Neuronal stem cell (in vitro differentiated cells): ENCODE data around the gene PPP2CA.
A peak's percentile ranks its signal among the peaks of the same experiment; 100 is the strongest.

Source experiments
- DNase-seq: peaks from one replicate; pipeline ENCODE4 v3.0.0-alpha.2; 2013; ENCODE audit warnings: low spot score
- H2AFZ ChIP-seq: one replicate; pipeline ENCODE4 v1.6.1; 2013; ENCODE audit warnings: mild to moderate bottlenecking, low read length, inconsistent platforms
- H2AK5ac ChIP-seq: 2 replicates; pipeline ENCODE4 v1.6.1; 2013; ENCODE audit warnings: low read depth, mild to moderate bottlenecking, inconsistent platforms, low read length, moderate library complexity, mixed read lengths
- H2BK120ac ChIP-seq: 2 replicates; pipeline ENCODE4 v1.6.1; 2013; ENCODE audit warnings: low read depth, mild to moderate bottlenecking, inconsistent platforms, low read length, moderate library complexity, mixed read lengths
- H2BK12ac ChIP-seq: one replicate; pipeline ENCODE4 v1.6.1; 2013; ENCODE audit warnings: low read length, inconsistent platforms
- H2BK15ac ChIP-seq: 2 replicates; pipeline ENCODE4 v1.6.1; 2013; ENCODE audit warnings: mild to moderate bottlenecking, low read length, inconsistent platforms, mixed read lengths
- H2BK5ac ChIP-seq: one replicate; pipeline ENCODE4 v1.6.1; 2013; ENCODE audit warnings: inconsistent platforms, mild to moderate bottlenecking, low read length, moderate library complexity
- H3K14ac ChIP-seq: one replicate; pipeline ENCODE4 v1.6.1; 2013; ENCODE audit warnings: low read length, inconsistent platforms
- H3K18ac ChIP-seq: 2 replicates; pipeline ENCODE4 v1.6.1; 2013; ENCODE audit warnings: low read length, inconsistent platforms
- H3K23ac ChIP-seq: 2 replicates; pipeline ENCODE4 v1.6.1; 2013; ENCODE audit warnings: low read depth, mild to moderate bottlenecking, mixed read lengths, low read length, inconsistent platforms; ENCODE audit not compliant: poor library complexity
- H3K27ac ChIP-seq: replicated peaks from 3 replicates; pipeline ENCODE4 v1.5.1; 2013; ENCODE audit warnings: low read length, inconsistent platforms
- H3K27me3 ChIP-seq, 3 experiments: 2 replicates each; pipeline ENCODE4 v1.6.1; 2013; ENCODE audit warnings: low read length in 3 of 3, mild to moderate bottlenecking in 2 of 3, inconsistent platforms in 1 of 3, low read depth in 1 of 3, mixed read lengths in 1 of 3, moderate library complexity in 1 of 3; ENCODE audit not compliant: control insufficient read depth in 3 of 3, insufficient read depth in 3 of 3
- H3K36me3 ChIP-seq, 2 donors: replicated peaks in 1 of 2; 2 replicates each; pipeline ENCODE4 v1.6.1; 2013; ENCODE audit warnings: low read length in 2 of 2; ENCODE audit not compliant: control insufficient read depth in 2 of 2, insufficient read depth in 2 of 2
- H3K4ac ChIP-seq: 2 replicates; pipeline ENCODE4 v1.6.1; 2013; ENCODE audit warnings: inconsistent platforms, mild to moderate bottlenecking, low read length, moderate library complexity
- H3K4me1 ChIP-seq, 2 donors: 1 replicate in 1 of 2; 2 replicates in 1 of 2; pipeline ENCODE4 v1.6.1; 2013; ENCODE audit warnings: low read length in 2 of 2, low read depth in 1 of 2; ENCODE audit not compliant: control insufficient read depth in 2 of 2, insufficient read depth in 1 of 2
- H3K4me2 ChIP-seq: one replicate; pipeline ENCODE4 v1.6.1; 2013; ENCODE audit warnings: mild to moderate bottlenecking, low read length, inconsistent platforms; ENCODE audit not compliant: insufficient read depth, poor library complexity, severe bottlenecking
- H3K4me3 ChIP-seq, 2 donors: 2 replicates each; pipeline ENCODE4 v1.5.1; 2013; ENCODE audit warnings: low read length in 2 of 2, mild to moderate bottlenecking in 2 of 2, inconsistent platforms in 1 of 2, moderate library complexity in 1 of 2
- H3K79me1 ChIP-seq: one replicate; pipeline ENCODE4 v1.6.1; 2013; ENCODE audit warnings: low read depth, mild to moderate bottlenecking, inconsistent platforms, low read length, moderate library complexity
- H3K9ac ChIP-seq: one replicate; pipeline ENCODE4 v1.6.1; 2013; ENCODE audit warnings: mild to moderate bottlenecking, low read depth, low read length, inconsistent platforms; ENCODE audit not compliant: poor library complexity
- H3K9me3 ChIP-seq, 2 donors: replicated peaks in 1 of 2; 2 replicates each; pipeline versions ENCODE3 to v1.6.1; 2013; ENCODE audit warnings: low read length in 2 of 2, mild to moderate bottlenecking in 2 of 2, inconsistent platforms in 1 of 2, low read depth in 1 of 2, mixed read lengths in 1 of 2, moderate library complexity in 1 of 2; ENCODE audit not compliant: control insufficient read depth in 2 of 2, insufficient read depth in 1 of 2
- H4K8ac ChIP-seq: one replicate; pipeline ENCODE4 v1.6.1; 2013; ENCODE audit warnings: low read depth, mild to moderate bottlenecking, inconsistent platforms, low read length, moderate library complexity
- H4K91ac ChIP-seq: one replicate; pipeline ENCODE4 v1.6.1; 2013; ENCODE audit warnings: low read length, low read depth, mild to moderate bottlenecking, inconsistent platforms; ENCODE audit not compliant: poor library complexity
- WGBS, 2 donors: extraction: QIAGEN DNeasy Blood & Tissue Kit; methylation state at CpG; one replicate each; pipeline ENCODE4 v1.1.7; 2013; ENCODE audit warnings: missing lambda C conversion rate in 2 of 2, mixed read lengths in 1 of 2; ENCODE audit not compliant: insufficient read length in 2 of 2, insufficient replicate concordance in 1 of 2; ENCODE audit errors: extremely low coverage in 2 of 2; 5-methylcytosine and 5-hydroxymethylcytosine counted together

PPP2CA gene

GRCh38 chr5:134252671-134253070, 26.8 kb upstream of the PPP2CA start:
- DNase-seq, result no peak
- Histone ChIP-seq H4K8ac (no peak overlapping the region), H3K4me2 (no peak overlapping the region), H2BK12ac (peak overlapping the region; percentile 14), H3K27me3 (peaks cover 0 to 2% (median 0%) of the 10 kb centered on the region in 3 experiments), H2BK120ac (no peak overlapping the region), H3K36me3 (no peaks in the 10 kb centered on the region), H4K91ac (no peak overlapping the region), H3K14ac (no peak overlapping the region), H3K23ac (no peak overlapping the region), H3K4ac (no peak overlapping the region), H3K79me1 (no peaks in the 10 kb centered on the region), H3K4me1 (peaks cover 0 to under 1% of the 10 kb centered on the region in 2 donors), H3K9me3 (no peaks in the 10 kb centered on the region), H2BK15ac (no peak overlapping the region), H2BK5ac (no peak overlapping the region), H3K18ac (no peak overlapping the region), H3K27ac (no peak overlapping the region), H2AFZ (no peak overlapping the region), H2AK5ac (no peak overlapping the region), H3K9ac (no peak overlapping the region), H3K4me3 (no peak overlapping the region)
- no CpG with 5 or more reads among the region's 5 CpGs for WGBS, 2 donors

GRCh38 chr5:134250949-134251348, 25.1 kb upstream of the PPP2CA start:
- Histone ChIP-seq H2AK5ac (no peak overlapping the region), H3K9me3 (no peaks in the 10 kb centered on the region), H3K36me3 (no peaks in the 10 kb centered on the region), H3K4me2 (no peak overlapping the region), H4K8ac (no peak overlapping the region), H3K23ac (no peak overlapping the region), H3K4ac (no peak overlapping the region), H3K27ac (no peak overlapping the region), H3K27me3 (peaks cover 0 to 2% (median 0%) of the 10 kb centered on the region in 3 experiments), H3K79me1 (no peaks in the 10 kb centered on the region), H3K18ac (no peak overlapping the region), H3K9ac (no peak overlapping the region), H2BK120ac (no peak overlapping the region), H3K14ac (no peak overlapping the region), H2AFZ (no peak overlapping the region), H3K4me3 (no peak overlapping the region), H2BK5ac (no peak overlapping the region), H2BK12ac (no peak overlapping the region), H4K91ac (no peak overlapping the region), H2BK15ac (no peak overlapping the region), H3K4me1 (peaks cover 0 to 1% of the 10 kb centered on the region in 2 donors)
- no peak for DNase-seq
- WGBS, 2 donors, result no CpG with 5 or more reads among the region's 3 CpGs

- no peak overlapping the region for H2BK5ac ChIP-seq
- H3K36me3 ChIP-seq, result no peaks in the 10 kb centered on the region
- H2BK12ac ChIP-seq, result no peak overlapping the region
- no peaks in the 10 kb centered on the region for H3K9me3 ChIP-seq
- DNase-seq, result no peak
- no peak overlapping the region for H3K4me2 ChIP-seq
- no peak overlapping the region for H4K8ac ChIP-seq
- H3K4me1 ChIP-seq, result peaks cover 0 to 4% of the 10 kb centered on the region in 2 donors
- peaks cover 0 to 2% (median 0%) of the 10 kb centered on the region in 3 experiments for H3K27me3 ChIP-seq
- WGBS, 2 donors, result no CpG with 5 or more reads among the region's 15 CpGs
- no peak overlapping the region for H2BK120ac ChIP-seq
- no peak overlapping the region for H3K4me3 ChIP-seq
- no peak overlapping the region for H2AK5ac ChIP-seq
- no peak overlapping the region for H4K91ac ChIP-seq
- H2BK15ac ChIP-seq, result no peak overlapping the region
- H3K4ac ChIP-seq, result no peak overlapping the region
- H3K23ac ChIP-seq, result no peak overlapping the region
- no peaks in the 10 kb centered on the region for H3K79me1 ChIP-seq
- H3K9ac ChIP-seq, result peak overlapping the region; percentile 66
- no peak overlapping the region for H3K27ac ChIP-seq
- H2AFZ ChIP-seq, result no peak overlapping the region
- H3K18ac ChIP-seq, result no peak overlapping the region
- H3K14ac ChIP-seq, result no peak overlapping the region
These were observed 23.9 kb upstream of the PPP2CA start for GRCh38 chr5:134249469-134250379.

- Histone ChIP-seq H3K4me2 (no peak overlapping the region), H3K9me3 (no peaks in the 10 kb centered on the region), H3K4me1 (peaks cover 0 to 4% of the 10 kb centered on the region in 2 donors), H2AK5ac (no peak overlapping the region), H2BK15ac (no peak overlapping the region), H3K9ac (no peak overlapping the region), H2BK120ac (no peak overlapping the region), H3K18ac (no peak overlapping the region), H3K27ac (no peak overlapping the region), H3K27me3 (no peaks in the 10 kb centered on the region), H3K23ac (no peak overlapping the region), H4K91ac (no peak overlapping the region), H3K4ac (no peak overlapping the region), H2BK12ac (no peak overlapping the region), H3K14ac (no peak overlapping the region), H4K8ac (no peak overlapping the region), H2BK5ac (no peak overlapping the region), H3K4me3 (no peak overlapping the region), H2AFZ (no peak overlapping the region), H3K36me3 (no peaks in the 10 kb centered on the region), H3K79me1 (no peaks in the 10 kb centered on the region)
- WGBS, 2 donors, result no CpG with 5 or more reads among the region's 3 CpGs
- no peak for DNase-seq
These were observed 22.4 kb upstream of the PPP2CA start for GRCh38 chr5:134248256-134248655.
